Measurements from ENCODE around the gene PPA1.

GRCh38 chr10:70232155-70232858, 922 bp downstream of the PPA1 start:
- TF ChIP-seq CTCF (optimal IDR thresholded peaks at IDR 0.05 in 1 of 3, IDR thresholded peaks at IDR 0.05 in 1 of 3, conservative IDR thresholded peaks at IDR 0.05 in 1 of 3; ENCODE audit: extremely low read depth in 1 of 3, insufficient read depth in 2 of 3, low read length in 3 of 3) = no peak
- TF ChIP-seq EZH2 (IDR thresholded peaks at IDR 0.05; ENCODE audit: low read length) = no peak

All from keratinocyte (primary cell).